Activated CD4-positive, alpha-beta memory T cell treated with anti-CD3 and anti-CD28 coated beads, Interleukin-2, amount 10 ng/mL, durations not matched to agents 7 days and 5 days (primary cell): ENCODE measurements around the gene ARHGEF18. TPM values are rescaled to one million over a fixed set of nuclear protein-coding genes. Genes with fewer than 3 reads are reported as not detected.

ENCODE experiments used
- CTCF ChIA-PET: fragments of 350-600 bp; sonication (Branson Sonifier 250); formaldehyde crosslinking; loops from one replicate; lab custom pipeline; 2021; ENCODE audit warnings: antibody characterized with exemption, inconsistent platforms; lab: Charles Lee
- POLR2A ChIA-PET: fragments of 350-600 bp; sonication (Branson Sonifier 250); formaldehyde crosslinking; loops from one replicate; lab custom pipeline; 2021; ENCODE audit warnings: antibody characterized with exemption; lab: Charles Lee
- DNase-seq: peaks from one replicate; pipeline ENCODE4 v3.0.0-alpha.2; 2020
- H3K27ac Mint-ChIP-seq: one replicate; pipeline ENCODE4 v1.8.0; 2021; ENCODE audit warnings: mild to moderate bottlenecking, mixed read lengths
- H3K27me3 Mint-ChIP-seq: one replicate; pipeline ENCODE4 v1.8.0; 2021; ENCODE audit warnings: mixed read lengths
- H3K36me3 Mint-ChIP-seq: one replicate; pipeline ENCODE4 v1.8.0; 2021; ENCODE audit warnings: low read depth, mixed read lengths
- H3K4me1 Mint-ChIP-seq: one replicate; pipeline ENCODE4 v1.8.0; 2021; ENCODE audit warnings: mixed read lengths
- H3K4me3 Mint-ChIP-seq: one replicate; pipeline ENCODE4 v1.8.0; 2021; ENCODE audit warnings: mild to moderate bottlenecking, mixed read lengths
- H3K9me3 Mint-ChIP-seq: one replicate; pipeline ENCODE4 v1.8.0; 2021; ENCODE audit warnings: mixed read lengths
- total RNA-seq, 2 experiments: library from RNA; stranded (reverse); gene quantifications; one replicate each; pipeline ENCODE4 v1.2.3, GENCODE V29; 2021

ARHGEF18 gene
- total RNA-seq, 2 experiments from 2014 or later, result 31.9 to 36.0 TPM

DNA sequence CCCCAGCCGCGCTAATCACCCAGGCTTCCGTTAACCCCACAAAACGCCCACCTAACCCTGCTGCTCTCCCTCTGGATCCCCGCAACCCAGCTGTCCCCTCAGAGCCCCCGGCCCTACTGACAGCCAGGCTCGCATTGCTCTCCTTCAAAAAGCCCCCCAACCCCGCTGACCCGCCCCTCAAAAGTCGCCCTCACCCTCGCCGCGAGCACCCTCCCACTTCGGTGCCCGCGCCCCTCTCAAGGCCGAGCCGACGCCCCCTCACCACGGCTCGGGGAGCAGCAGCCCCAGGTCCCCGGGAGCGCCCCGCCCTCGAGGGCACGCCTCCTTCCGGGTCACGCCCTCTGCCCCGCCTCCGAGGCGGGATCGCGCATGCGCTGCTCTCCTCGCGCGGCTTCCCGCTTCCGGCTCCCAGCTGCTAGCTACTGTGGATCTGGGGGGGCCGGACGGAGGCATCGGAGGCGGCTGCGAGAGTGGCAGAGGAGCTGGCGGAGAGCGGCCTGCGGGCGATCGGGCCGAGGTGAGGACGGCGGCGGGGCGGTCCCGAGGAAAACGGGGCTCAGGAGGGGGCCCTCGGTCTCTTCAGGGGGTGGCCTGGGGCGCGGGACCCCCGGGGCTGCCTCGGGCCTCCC is 46.1 kb downstream of the ARHGEF18 start:
- peak overlapping the region; percentile 82 for H3K4me3 Mint-ChIP-seq
- H3K36me3 Mint-ChIP-seq, result peaks cover 5% of the 10 kb centered on the region
- POLR2A ChIA-PET, result interaction anchor here (0.5 to 1.5 kb wide), 4 partner anchors 17 to 1780 kb away, joined by 3 to 6 read pairs (median 3); partner anchors contain the start of gene MCOLN1
- CTCF ChIA-PET, result interaction anchor here (0.7 to 1.6 kb wide), 10 partner anchors 10 to 296 kb away, joined by 3 to 8 read pairs (median 4); partner anchors contain the start of genes ARHGEF18, PET100, TRAPPC5 and XAB2
- peaks cover 23% of the 10 kb centered on the region for H3K4me1 Mint-ChIP-seq
- no peaks in the 10 kb centered on the region for H3K9me3 Mint-ChIP-seq
- peak overlapping the region; percentile 69 for H3K27ac Mint-ChIP-seq
- no peaks in the 10 kb centered on the region for H3K27me3 Mint-ChIP-seq
- DNase-seq, result peak; percentile 93

DNA sequence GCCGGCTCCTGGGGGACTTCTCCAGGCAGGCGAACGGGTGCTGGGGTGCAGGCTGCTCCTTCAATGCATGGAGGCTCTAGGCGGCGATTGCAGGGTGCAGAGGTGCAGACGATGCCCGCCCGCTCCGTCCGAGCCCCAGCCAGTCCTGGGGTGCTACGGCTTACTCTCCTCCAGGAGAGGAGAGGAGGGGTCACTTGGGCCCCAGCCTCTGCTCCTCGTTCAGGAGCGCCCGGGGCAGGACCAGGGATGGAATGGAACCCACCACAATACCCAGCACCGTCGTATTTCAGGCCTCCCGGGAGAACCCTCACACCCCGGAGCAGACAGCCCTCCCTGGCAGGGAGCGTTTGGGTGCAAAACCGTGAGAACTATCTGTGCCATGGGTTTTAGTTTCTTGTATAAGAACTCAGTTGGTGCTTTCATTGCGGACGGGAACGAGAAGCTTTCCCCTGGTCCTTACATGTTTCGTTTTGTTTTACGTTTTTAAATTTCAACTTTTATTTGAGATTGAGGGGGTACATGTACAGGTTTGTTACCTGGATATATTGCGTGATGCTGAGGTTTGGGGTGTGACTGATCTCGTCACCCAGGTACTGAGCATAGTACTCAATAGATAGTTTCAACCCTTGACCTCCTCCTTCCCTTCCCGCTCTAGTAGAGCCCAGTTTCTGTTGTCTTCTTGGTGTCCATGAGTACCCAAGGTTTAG is 46.8 kb downstream of the ARHGEF18 start:
- peak; percentile 18 for DNase-seq
- ChIA-PET POLR2A (interaction anchor here (0.7 to 1.9 kb wide), 4 partner anchors 8 to 296 kb away, joined by 3 to 6 read pairs (median 4); partner anchors contain the start of gene MCOLN1), CTCF (interaction anchor here (0.8 to 1.6 kb wide), 9 partner anchors 9 to 234 kb away, joined by 3 to 8 read pairs (median 3); partner anchors contain the start of genes ARHGEF18, PET100 and XAB2)
- H3K4me1 Mint-ChIP-seq, result peaks cover 23% of the 10 kb centered on the region
- H3K4me3 Mint-ChIP-seq, result peak overlapping the region; percentile 82
- peak overlapping the region; percentile 62 for H3K27ac Mint-ChIP-seq
- no peaks in the 10 kb centered on the region for H3K9me3 Mint-ChIP-seq
- no peaks in the 10 kb centered on the region for H3K27me3 Mint-ChIP-seq
- peaks cover 5% of the 10 kb centered on the region for H3K36me3 Mint-ChIP-seq

DNA sequence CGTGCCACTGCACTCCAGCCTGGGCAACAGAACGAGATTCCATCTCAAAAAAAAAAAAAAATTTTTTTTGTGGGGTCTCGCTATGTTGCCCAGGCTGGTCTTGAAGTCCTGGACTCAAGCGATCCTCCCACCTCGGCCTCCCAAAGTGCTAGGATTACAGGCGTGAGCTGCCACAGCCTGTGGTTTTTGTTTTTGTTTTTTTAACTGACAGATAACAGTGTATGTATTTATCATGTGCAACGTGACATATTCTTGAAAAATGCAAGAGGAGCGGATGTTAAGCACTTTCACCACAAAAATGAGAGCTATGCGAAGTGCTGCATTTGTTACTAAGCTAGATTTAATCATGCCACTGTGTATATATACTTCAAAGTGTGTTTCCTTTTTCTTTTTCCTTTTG is 49.0 kb downstream of the ARHGEF18 start:
- peaks cover 8% of the 10 kb centered on the region for H3K36me3 Mint-ChIP-seq
- DNase-seq, result no peak
- H3K9me3 Mint-ChIP-seq, result no peaks in the 10 kb centered on the region
- H3K27me3 Mint-ChIP-seq, result no peaks in the 10 kb centered on the region
- H3K4me3 Mint-ChIP-seq, result no peak overlapping the region
- ChIA-PET CTCF (interaction anchor here (0.7 to 2.0 kb wide), 4 partner anchors 18 to 171 kb away, joined by 3 to 5 read pairs (median 4); no protein-coding TSS in a partner anchor), POLR2A (interaction anchor here (1.0 kb wide), 1 partner anchor 45 kb away, joined by 3 read pairs; no protein-coding TSS in a partner anchor)
- H3K4me1 Mint-ChIP-seq, result peaks cover 23% of the 10 kb centered on the region
- H3K27ac Mint-ChIP-seq, result no peak overlapping the region

Other genes starting within 250 kb of the ARHGEF18 start
- 1 to 10 TPM in 1 of 2 experiments, under 1 TPM in 1; 0.90 to 1.3 TPM for gene INSR, start 54.5 kb upstream of the ARHGEF18 start, total RNA-seq
- 1 to 10 TPM in 1 of 2 experiments, under 1 TPM in 1; 0.68 to 1.7 TPM for gene PEX11G, start 140.1 kb downstream of the ARHGEF18 start, total RNA-seq
- gene ZNF358, start 167.2 kb downstream of the ARHGEF18 start, total RNA-seq, result 1 to 10 TPM; 5.5 to 7.5 TPM
- 10 to 100 TPM; 15.2 to 15.3 TPM for gene MCOLN1, start 173.7 kb downstream of the ARHGEF18 start, total RNA-seq
- gene PNPLA6, start 186.8 kb downstream of the ARHGEF18 start, total RNA-seq, result 100 to 1,000 TPM; 130 to 152 TPM
- gene CAMSAP3, start 246.9 kb downstream of the ARHGEF18 start, total RNA-seq, result under 1 TPM; 0.13 to 0.33 TPM